ENCODE measurements around the gene RBMS1.
A peak's percentile ranks its signal among the peaks of the same experiment; 100 is the strongest.

Gene RBMS1

DNA sequence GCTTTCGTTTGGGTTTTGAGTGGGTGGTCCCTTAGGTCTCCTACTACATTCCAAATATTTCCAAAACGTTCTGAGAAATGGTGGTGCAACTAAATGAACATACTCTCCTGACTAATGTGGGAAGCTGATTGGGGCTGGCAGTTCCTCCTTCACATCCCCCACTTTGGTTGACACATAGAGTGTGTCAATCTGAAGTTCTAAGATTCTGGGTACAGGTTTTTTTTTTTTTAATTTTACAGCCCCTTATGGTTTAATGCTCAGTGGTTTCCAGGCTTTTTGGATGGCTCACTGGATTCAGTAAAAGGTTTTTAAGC is 235.2 kb downstream of the RBMS1 start:
- ChIA-PET POLR2A (ENCODE audit: low non-redundant PET) (no interaction called here), CTCF (no interaction called here)
- DNase-seq (ENCODE audit: low spot score) = no peak
- TF ChIP-seq, protein P1, sequence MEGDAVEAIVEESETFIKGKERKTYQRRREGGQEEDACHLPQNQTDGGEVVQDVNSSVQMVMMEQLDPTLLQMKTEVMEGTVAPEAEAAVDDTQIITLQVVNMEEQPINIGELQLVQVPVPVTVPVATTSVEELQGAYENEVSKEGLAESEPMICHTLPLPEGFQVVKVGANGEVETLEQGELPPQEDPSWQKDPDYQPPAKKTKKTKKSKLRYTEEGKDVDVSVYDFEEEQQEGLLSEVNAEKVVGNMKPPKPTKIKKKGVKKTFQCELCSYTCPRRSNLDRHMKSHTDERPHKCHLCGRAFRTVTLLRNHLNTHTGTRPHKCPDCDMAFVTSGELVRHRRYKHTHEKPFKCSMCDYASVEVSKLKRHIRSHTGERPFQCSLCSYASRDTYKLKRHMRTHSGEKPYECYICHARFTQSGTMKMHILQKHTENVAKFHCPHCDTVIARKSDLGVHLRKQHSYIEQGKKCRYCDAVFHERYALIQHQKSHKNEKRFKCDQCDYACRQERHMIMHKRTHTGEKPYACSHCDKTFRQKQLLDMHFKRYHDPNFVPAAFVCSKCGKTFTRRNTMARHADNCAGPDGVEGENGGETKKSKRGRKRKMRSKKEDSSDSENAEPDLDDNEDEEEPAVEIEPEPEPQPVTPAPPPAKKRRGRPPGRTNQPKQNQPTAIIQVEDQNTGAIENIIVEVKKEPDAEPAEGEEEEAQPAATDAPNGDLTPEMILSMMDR (conservative IDR thresholded peaks at IDR 0.05; ENCODE audit: low read depth) = no peak
- no peak overlapping the region for H3K27ac ChIP-seq

DNA sequence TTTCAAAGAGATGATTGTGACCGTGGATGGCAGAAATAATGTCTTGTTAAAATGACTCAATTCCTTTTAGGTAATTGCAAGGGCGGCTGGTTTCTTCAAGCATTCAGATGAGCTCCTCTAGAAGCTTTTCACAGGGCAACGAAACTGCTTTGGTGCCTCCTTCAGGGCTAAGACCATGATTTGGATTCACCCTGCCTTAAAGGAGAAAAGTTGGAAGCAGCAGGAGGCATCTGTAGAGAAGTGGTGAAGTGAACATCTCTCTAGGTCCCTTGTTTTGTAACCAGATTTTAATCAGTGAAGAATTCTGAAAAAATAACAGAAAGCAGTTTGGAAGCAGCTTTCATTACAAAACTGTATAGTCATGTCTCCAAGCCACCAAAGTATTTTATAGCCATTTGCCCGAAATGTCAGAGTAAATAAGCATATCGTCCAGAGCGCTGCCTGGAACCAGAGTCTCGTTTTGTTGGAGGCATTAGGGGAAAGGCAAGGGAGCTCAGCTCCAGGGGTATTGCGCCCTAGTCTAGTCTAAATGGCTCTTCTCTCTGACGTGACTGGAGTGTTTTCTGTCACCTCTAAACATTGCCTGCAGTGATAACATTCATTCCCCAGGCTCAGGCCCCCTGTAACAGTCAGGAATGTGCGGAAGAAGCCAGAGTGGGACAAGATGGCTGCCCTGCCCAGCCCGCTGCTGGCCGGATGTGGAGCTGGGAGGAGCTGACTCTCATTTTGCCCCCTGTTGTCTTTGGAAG is 235.7 kb downstream of the RBMS1 start:
- TF ChIP-seq, protein P1 (conservative IDR thresholded peaks at IDR 0.05; ENCODE audit: low read depth) = no peak
- DNase-seq (ENCODE audit: low spot score) = no peak
- no peak overlapping the region for H3K27ac ChIP-seq
- POLR2A ChIA-PET (ENCODE audit: low non-redundant PET) = no interaction called here
- CTCF ChIA-PET = interaction anchor here (0.6 to 0.7 kb wide), 2 partner anchors 37 to 146 kb away, joined by 6 to 7 read pairs; no protein-coding TSS in a partner anchor

DNA sequence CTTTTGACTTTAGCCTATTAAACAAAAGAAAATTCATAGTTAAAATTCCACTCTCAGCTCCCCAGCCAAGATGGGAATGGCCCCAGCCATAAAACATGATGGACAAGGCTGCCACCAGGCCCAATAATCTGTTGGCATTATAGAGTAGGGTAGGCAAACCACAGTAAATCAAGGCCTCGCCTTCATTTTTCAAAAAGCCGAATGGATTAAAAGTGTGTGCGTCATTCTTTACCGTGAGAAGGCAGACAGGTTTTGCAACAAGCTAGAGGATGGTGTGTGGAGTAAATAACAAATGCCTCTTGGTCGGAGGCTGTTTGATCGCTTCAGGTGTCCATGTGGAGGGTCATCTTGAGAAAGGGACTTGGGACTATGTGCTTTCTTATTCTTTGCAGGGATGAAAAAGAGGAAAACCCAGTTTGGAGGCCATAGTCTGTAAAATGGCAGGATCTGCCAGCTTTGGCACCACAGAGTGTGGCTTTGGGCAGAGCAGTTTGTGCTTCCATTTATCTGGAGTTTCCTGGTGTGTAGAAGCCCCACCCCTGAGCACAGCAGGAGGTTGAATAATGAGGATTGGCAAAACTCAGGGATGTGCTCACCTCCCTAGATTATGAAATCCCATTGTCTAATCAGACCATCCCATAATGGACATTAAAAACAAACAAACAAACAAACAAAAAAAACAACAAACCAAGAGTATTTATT is 236.4 kb downstream of the RBMS1 start:
- CTCF ChIA-PET = interaction anchor here (0.6 to 0.7 kb wide), 3 partner anchors 38 to 203 kb away, joined by 3 to 7 read pairs (median 6); no protein-coding TSS in a partner anchor
- TF ChIP-seq, protein P1 (conservative IDR thresholded peaks at IDR 0.05; ENCODE audit: low read depth) = no peak

DNA sequence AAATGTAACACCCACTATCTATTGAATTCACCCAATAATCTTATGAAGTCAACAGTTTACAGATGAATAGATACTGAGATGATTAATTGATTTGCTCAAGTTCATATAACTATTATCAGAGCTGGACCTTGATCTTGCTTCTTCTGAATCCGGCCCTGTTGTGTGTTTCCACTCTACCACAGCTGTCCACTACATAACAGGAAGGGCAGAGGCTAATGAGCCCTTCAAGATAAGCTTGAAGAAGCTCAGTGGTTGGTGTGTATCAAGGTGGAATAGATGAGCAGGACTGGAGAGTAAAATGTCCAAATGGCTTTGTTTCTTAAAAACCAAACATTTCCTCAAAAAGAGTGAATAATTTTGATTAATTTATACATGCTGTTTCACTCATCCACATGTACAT is 237.1 kb downstream of the RBMS1 start:
- TF ChIP-seq, protein P1 (conservative IDR thresholded peaks at IDR 0.05; ENCODE audit: low read depth) = no peak
- ChIA-PET POLR2A (ENCODE audit: low non-redundant PET) (no interaction called here), CTCF (interaction anchor here (0.7 kb wide), 1 partner anchor 202 kb away, joined by 3 read pairs; no protein-coding TSS in a partner anchor)
- no peak overlapping the region for H3K27ac ChIP-seq
- DNase-seq (ENCODE audit: low spot score) = no peak

More for the DNA sequence above, 236.4 kb downstream of the RBMS1 start:
- no peak overlapping the region for H3K27ac ChIP-seq
- POLR2A ChIA-PET (ENCODE audit: low non-redundant PET) = no interaction called here
- DNase-seq (ENCODE audit: low spot score) = peak; percentile 54

DNA sequence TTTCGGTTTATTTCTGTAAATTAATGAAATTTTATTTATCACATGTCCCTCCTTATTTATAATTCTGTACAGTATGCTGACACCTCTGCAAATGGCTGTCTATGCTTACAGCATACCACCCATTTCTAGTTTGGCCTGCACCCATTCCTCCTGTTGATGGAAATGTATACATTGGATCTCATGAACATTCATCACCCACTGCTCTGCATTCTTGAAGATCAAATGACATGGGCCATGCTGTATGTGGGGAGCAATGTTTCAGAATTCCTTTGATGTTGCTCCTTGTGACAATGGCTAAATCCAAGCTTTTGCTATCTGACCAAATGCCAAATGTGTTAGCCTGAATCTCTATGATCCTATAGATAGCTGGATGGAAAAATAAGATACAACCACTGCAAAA is 238.2 kb downstream of the RBMS1 start:
- CTCF ChIA-PET = interaction anchor here (0.6 kb wide), 2 partner anchors 23 to 210 kb away, joined by 3 to 4 read pairs; no protein-coding TSS in a partner anchor
- POLR2A ChIA-PET (ENCODE audit: low non-redundant PET) = no interaction called here
- no peak for DNase-seq (ENCODE audit: low spot score)
- TF ChIP-seq, protein P1 (conservative IDR thresholded peaks at IDR 0.05; ENCODE audit: low read depth) = no peak
- no peak overlapping the region for H3K27ac ChIP-seq

DNA sequence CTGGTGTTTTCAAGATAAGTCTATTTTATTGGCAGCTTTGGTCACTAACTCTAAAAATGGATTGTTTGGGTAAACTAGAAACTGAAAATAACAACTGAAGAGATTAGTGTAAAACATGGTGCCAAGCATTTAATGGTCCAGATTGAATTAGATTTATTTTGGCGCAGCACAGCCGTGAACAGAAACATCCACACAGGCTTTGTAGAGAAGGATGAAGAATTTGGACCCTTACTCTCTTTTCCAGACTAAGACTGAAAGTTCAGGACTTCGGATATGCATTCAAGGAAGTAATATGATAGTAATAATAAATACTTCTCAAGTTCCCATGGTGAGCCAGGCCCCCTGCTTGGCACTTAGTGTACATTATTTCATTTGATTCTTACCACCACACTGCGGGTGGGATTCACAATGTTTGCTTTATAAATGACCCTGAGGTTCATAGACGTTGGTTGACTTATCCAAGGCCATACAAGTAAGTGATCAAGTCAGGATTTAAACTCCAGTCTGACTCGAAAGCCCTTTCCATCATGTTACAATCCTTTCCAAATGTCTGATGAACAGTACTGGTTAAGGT is 239.3 kb downstream of the RBMS1 start:
- TF ChIP-seq, protein P1 (conservative IDR thresholded peaks at IDR 0.05; ENCODE audit: low read depth) = no peak
- POLR2A ChIA-PET (ENCODE audit: low non-redundant PET) = no interaction called here
- DNase-seq (ENCODE audit: low spot score) = no peak
- CTCF ChIA-PET = interaction anchor here (0.5 kb wide), 2 partner anchors 400 to 781 kb away, joined by 3 read pairs; no protein-coding TSS in a partner anchor
- H3K27ac ChIP-seq = no peak overlapping the region

Data from RWPE1 (cell line).